ENCODE results near the gene COG5.
A peak's percentile ranks its signal among the peaks of the same experiment; 100 is the strongest.

COG5 gene

GRCh38 chr7:107370816-107371215 is 192.9 kb downstream of the COG5 start:
- TF ChIP-seq CTCF (IDR thresholded peaks at IDR 0.05) = no peak
- DNase-seq = no peak
- Mint-ChIP-seq H3K4me1 (no peaks in the 10 kb centered on the region), H3K27me3 (ENCODE audit: low read depth, poor library complexity) (no peaks in the 10 kb centered on the region), H3K36me3 (ENCODE audit: low read depth) (no peaks in the 10 kb centered on the region), H3K4me3 (no peak overlapping the region), H3K9me3 (no peaks in the 10 kb centered on the region), H3K27ac (no peak overlapping the region)

DNA sequence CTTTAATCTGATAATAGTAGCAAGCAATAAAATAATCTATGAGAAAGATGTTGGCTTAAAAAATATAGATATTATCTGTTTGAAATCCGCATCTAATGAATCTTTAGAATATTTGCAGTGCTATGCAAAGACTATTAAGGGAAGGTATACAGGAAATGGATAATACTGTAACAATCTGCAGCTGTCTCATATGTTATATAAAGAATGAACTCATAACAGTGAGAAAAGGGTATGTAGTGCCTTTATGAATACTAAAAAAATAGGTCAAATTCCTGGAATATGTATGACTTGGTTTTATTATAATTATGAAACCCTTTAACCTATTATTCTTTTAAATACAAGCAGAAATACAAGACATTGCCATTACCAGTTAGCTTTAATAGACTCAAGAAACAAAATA is 198.9 kb downstream of the COG5 start:
- TF ChIP-seq CTCF (IDR thresholded peaks at IDR 0.05) = no peak
- Mint-ChIP-seq H3K27me3 (ENCODE audit: low read depth, poor library complexity) (no peaks in the 10 kb centered on the region), H3K36me3 (ENCODE audit: low read depth) (peaks cover 28% of the 10 kb centered on the region), H3K4me1 (no peaks in the 10 kb centered on the region), H3K9me3 (peaks cover 12% of the 10 kb centered on the region), H3K4me3 (no peak overlapping the region), H3K27ac (no peak overlapping the region)
- no peak for DNase-seq

DNA sequence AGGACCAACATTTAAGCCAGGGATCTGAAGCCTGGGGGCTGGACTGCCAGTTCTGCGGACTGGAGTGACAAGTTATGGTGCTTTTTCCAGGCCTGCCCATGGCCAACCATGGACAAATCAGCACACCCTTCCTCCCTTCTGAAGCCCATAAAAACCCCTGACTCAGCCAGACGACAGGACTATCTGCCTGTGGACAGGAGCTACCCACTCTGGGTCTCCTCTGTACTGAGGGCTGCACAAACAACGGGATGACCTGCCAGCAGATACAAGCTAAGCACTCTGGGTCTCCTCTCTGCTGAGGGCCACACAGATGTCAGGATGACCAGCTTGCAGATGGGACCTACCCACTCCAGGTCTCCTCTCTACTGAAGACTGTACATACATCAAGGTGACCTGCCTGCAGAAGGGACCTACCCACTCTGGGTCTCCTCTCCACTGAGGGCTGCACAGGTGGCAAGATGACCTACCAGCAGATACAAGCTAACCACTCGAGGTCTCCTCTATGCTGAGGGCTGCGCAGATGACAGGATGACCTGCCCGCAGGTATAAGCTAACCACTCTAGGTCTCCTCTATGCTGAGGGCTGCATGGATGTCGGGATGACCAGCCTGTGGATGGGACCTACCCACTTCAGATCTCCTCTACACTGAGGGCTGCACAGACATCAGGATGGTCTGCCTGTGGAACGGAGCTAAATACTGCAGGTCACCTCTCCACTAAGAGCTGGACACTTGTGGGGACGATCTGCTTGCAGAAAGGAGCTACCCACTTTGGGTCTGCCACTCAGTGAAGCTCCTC is 204.0 kb downstream of the COG5 start:
- H3K36me3 Mint-ChIP-seq (ENCODE audit: low read depth) = peaks cover 34% of the 10 kb centered on the region
- no peak overlapping the region for H3K27ac Mint-ChIP-seq
- H3K9me3 Mint-ChIP-seq = peaks cover 13% of the 10 kb centered on the region
- no peaks in the 10 kb centered on the region for H3K27me3 Mint-ChIP-seq (ENCODE audit: low read depth, poor library complexity)
- no peak for TF ChIP-seq CTCF (IDR thresholded peaks at IDR 0.05)
- no peak for DNase-seq
- no peaks in the 10 kb centered on the region for H3K4me1 Mint-ChIP-seq
- H3K4me3 Mint-ChIP-seq = no peak overlapping the region

DNA sequence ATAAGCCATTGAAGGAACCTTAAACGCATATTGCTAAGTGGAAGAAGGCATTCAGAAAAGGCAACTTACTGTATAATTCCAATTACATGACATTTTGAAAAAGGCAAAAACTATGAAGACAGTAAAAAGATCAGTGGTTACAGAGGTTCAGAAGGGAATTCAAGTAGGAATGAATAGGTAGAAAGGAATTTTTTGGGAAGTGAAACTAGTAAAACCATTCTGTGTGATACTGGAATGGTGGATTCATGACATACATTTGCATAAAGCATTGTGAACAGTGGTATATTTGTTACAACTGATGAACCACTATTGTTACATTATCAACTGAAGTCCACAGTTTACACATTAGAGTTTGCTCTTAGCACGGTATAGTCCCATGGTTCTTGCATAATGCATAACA is 208.1 kb downstream of the COG5 start:
- Mint-ChIP-seq H3K9me3 (peaks cover 12% of the 10 kb centered on the region), H3K4me3 (no peak overlapping the region), H3K27me3 (ENCODE audit: low read depth, poor library complexity) (no peaks in the 10 kb centered on the region), H3K27ac (peak overlapping the region; percentile 52), H3K4me1 (no peaks in the 10 kb centered on the region), H3K36me3 (ENCODE audit: low read depth) (peaks cover 23% of the 10 kb centered on the region)
- DNase-seq = no peak
- no peak for TF ChIP-seq CTCF (IDR thresholded peaks at IDR 0.05)

DNA sequence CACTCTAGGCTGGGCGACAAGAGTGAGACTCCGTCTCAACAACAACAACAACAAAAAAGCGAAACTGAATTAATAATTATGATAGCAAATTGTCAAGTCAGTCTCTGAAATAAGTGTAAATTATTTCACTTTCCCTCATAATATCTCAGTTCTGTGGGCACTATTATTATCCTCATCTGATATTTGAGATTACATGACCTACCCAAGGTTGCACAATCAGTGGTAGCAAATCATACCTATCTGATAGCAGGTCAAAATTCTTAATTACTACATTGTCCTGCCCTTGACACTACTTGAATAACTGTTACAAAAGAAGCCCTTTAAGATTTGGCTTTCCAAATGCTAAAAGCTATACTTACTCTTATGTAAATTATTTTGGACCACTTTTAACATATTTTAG is 209.1 kb downstream of the COG5 start:
- H3K9me3 Mint-ChIP-seq = peaks cover 3% of the 10 kb centered on the region

More for the DNA sequence above, 209.1 kb downstream of the COG5 start:
- no peaks in the 10 kb centered on the region for H3K4me1 Mint-ChIP-seq
- DNase-seq = no peak
- no peaks in the 10 kb centered on the region for H3K27me3 Mint-ChIP-seq (ENCODE audit: low read depth, poor library complexity)
- H3K27ac Mint-ChIP-seq = no peak overlapping the region
- H3K4me3 Mint-ChIP-seq = no peak overlapping the region
- TF ChIP-seq CTCF (IDR thresholded peaks at IDR 0.05) = no peak
- peaks cover 18% of the 10 kb centered on the region for H3K36me3 Mint-ChIP-seq (ENCODE audit: low read depth)
